GM19467 (cell line): ENCODE data around the gene ARAP2.

Source experiments
- ATAC-seq: cut with Tn5 transposase; IDR thresholded peaks from one replicate; pipeline ENCODE4 v1.9.1; 2021; ENCODE audit warnings: mild to moderate bottlenecking, moderate library complexity; ENCODE audit not compliant: unreplicated experiment

The ARAP2 gene

GRCh38 chr4:36244257-36245082 lies at the start of gene ARAP2:
ARAP2 (minus strand) TSS chr4:36244514; CDS start chr4:36229486, 15,028 bp downstream.
- ATAC-seq = peak; percentile 57

GRCh38 chr4:36292556-36293188 lies 48.4 kb upstream of the ARAP2 start:
- ATAC-seq = no peak

DNA sequence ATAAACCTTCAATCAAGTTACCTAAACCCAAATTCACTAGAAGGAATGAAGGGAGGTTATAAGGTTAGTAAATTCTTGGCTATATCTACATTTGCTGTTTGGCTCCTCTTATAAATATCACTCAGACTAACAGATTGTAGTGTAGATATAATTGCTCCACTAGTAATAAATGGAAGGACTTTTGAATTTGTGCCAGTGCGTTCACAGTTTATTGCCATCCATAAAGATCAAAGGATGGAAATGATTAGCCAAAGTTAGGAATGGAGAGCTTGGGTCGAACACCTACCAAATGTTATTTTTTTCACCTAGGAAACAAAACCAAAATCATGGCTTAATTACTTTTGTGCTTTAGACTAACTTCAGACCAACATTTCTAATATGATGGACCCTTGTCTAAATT lies 46.3 kb upstream of the ARAP2 start:
- no peak for ATAC-seq

DNA sequence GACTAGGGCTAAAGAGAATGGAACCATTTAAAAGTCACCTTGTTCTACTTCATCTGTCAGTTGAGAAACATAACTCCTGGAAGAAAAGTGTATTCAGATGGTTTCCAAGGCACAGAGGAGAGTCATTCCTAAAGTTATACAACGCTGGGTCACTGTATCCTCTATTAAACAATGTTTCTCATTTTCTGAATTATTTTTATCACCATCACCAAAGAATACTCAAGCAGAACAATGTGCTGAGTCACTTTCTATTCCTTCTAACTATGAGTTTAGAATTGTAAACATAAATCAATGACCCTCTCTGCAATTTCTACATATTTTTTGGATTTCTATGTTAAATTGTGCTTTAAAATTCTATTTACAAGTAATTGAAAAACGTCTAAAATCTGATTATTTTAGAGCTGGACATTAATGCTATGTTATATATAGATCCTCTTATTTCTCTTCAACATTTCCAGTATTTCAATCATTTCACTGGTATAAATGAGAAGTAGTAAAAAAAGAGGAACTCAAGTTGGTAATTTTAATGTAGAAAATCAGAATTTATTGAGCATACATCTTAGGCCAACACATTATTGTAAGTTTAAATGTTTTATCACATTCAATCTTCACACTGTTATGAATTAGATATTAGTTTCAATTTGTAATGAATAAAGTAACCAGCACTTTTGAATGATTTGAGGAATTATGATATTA lies 44.6 kb upstream of the ARAP2 start:
- ATAC-seq = no peak

GRCh38 chr4:36286481-36286871 lies 42.2 kb upstream of the ARAP2 start:
- ATAC-seq = peak; percentile 20

- ATAC-seq = peak; percentile 99
Observed at GRCh38 chr4:36285784-36286480, 41.6 kb upstream of the ARAP2 start.

DNA sequence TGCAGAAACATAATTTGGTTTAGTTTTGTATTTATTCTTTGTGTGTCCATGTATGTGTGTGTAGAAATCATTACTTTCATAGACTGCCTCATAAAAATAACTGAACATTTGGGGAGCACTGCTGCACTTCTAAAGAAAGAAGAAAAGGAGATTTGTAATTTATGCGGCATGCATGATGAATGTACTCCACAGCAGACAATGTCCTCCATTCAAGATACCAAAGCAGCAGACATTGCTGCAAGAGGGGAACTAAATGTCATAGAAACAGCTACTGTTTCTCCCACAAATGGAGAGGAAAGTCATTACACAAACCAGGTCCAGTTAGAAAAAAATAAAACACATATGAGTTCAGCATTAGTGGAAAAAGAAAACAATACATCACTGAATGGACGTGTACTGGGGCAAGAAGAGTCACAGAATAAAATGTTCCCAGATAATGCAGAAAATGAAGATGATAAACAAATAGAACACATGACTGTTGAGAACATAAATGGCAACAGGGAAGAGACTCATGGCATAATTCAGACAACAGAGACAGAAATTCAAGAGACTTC lies 39.7 kb upstream of the ARAP2 start:
- ATAC-seq = no peak

- no peak for ATAC-seq
Observed at GRCh38 chr4:36282503-36283030, 38.3 kb upstream of the ARAP2 start.

DNA sequence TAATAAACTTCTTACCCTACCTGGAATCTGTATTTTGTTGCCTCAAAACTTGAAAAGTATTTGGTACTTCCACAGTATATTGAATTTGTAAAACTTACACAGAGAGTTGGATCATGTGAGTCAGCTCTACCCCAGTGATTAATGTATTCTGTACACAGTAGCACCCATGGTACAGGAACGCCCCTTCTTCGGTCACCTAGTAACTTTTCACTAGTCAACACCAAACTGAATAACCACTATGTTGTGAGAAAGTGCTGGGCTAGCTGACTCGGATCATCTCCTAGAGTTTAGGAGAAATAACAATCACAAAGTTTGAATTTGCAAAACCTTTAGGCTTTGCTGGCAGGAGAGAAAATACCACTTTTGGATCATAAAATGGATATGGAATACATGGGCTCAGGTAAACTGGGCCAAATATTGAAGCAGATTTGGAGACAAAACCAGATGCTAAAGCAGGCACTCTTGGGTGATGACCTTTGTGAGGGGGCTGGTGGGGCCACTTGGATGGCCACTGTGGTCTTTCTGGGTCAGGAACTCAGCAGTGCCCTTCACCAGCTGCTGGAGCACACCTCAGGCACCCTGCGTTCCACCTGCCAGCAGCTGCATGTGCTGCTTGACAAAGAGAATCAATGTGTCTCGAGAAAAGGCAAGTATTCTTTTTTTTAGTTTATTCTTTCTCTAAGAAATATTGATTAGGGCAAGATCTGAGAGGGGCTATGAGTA lies 37.2 kb upstream of the ARAP2 start, which contains the start of gene DTHD1:
Gene DTHD1, plus strand, starts transcription at position 233 of the 723 bp plus-strand sequence. Its CDS starts 143 bp downstream, at position 376.
- no peak for ATAC-seq

GRCh38 chr4:36280555-36280954 lies 36.2 kb upstream of the ARAP2 start:
- no peak for ATAC-seq

- no peak for ATAC-seq
Observed at GRCh38 chr4:36278789-36279188, 34.5 kb upstream of the ARAP2 start.

DNA sequence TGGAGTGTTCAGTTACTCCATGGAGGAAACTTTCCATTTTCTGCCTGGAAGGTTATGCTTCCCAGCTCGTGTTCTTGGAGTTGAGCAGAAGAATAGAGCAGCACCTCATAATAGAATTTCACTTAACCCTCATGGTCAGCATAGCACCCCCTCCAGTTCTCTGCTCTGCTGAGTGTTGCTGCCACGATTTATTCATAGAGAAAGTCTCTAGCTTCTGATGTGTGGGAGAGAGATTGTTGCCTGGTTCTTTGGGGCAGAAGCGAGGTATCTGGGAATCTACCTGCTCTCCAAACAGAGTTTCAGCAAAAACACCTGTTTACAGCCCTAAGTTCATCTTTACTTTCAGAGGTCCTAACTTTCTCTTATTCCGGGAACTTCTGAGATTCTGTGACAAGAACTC lies 33.2 kb upstream of the ARAP2 start:
- ATAC-seq = no peak

- ATAC-seq = no peak
Observed at GRCh38 chr4:36274158-36274557, 29.8 kb upstream of the ARAP2 start.

- no peak for ATAC-seq
Observed at GRCh38 chr4:36273276-36273675, 29.0 kb upstream of the ARAP2 start.

DNA sequence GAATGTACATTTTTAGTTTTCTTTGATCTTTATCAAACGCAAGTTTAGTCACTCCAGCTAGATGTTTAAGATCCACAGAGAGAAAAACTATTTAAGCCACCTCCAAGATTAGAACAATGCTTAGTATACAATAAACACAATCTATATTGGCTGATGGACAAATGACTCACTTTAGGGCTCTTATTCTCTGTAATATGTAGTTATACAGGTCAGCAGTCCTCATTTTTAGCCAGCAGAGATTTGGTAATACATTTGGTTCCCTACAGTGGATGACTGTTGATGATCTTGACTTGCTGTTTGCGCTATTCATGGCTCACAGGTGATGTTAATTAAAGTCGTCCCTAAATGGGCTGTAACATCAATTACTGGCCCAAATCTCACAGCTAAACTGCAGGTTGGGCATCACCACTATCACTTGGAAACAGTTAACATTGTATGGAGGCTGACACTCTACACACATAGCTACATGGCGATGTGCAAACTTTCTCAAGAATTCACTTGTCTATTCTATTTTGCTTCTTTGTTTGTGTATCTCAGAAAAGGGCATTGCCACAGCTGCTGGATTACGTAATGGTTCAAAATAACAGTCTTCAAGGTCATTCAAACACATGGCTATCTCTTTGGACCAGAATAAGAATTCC lies 25.3 kb upstream of the ARAP2 start:
- no peak for ATAC-seq

- no peak for ATAC-seq
Observed at GRCh38 chr4:36269101-36269500, 24.8 kb upstream of the ARAP2 start.

DNA sequence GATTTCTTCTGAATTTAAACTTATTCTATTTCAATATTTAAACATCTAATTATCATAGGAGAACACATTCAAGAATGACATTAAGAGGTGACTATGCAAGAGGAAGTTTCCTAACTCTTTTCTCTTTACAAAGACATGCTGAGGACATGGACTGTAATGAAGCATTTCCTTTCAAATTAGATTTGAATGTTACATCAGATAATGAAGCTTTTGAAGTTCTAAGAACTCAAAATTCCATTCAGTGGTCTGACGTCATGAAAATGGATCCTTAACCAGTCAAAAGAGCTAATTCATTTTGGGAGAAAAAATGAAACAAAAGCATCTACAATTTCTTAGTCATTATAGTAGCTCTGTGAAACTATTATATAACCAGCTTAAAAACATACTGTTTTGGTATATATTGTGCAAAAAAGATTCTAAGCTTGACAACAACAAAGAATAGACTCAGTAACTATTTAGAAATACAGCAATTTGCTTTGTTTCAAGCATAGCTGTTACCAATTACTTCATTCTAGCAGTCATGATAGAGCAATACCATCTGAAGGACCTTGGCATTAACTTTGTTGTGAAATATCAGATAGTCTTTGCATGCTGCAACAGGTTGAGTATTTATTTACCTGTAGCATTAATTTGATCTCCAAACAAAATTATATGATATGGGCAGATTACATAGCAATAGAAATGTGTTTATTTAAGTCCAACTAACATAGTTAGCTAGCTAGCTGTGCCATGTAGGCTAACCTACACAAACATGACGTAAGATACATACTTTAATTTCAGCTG lies 23.4 kb upstream of the ARAP2 start:
- ATAC-seq = no peak

- no peak for ATAC-seq
Observed at GRCh38 chr4:36264207-36264826, 20.0 kb upstream of the ARAP2 start.
